Thyroid gland (tissue), 4 donors: ENCODE measurements around the gene LRRFIP2.

ENCODE experiments used
- CTCF ChIP-seq, 6 experiments: fragments of 200-600 bp in 3 of 6; fragments of 450-650 bp in 3 of 6; sonication (generic) in 3 of 6; IDR thresholded peaks; one replicate each; pipeline ENCODE4 v1.5.1; 2016 to 2019; ENCODE audit warnings: antibody characterized with exemption in 6 of 6, mild to moderate bottlenecking in 2 of 6, inconsistent platforms in 1 of 6, moderate library complexity in 1 of 6
- POLR2A ChIP-seq, 2 donors: fragments of 450-650 bp; IDR thresholded peaks; one replicate each; pipeline ENCODE4 v1.6.1; 2017; ENCODE audit warnings: antibody characterized with exemption in 2 of 2, mild to moderate bottlenecking in 2 of 2, moderate library complexity in 1 of 2

- TF ChIP-seq CTCF (IDR thresholded peaks at IDR 0.05) (no peak), POLR2A (IDR thresholded peaks at IDR 0.05) (no peak)
Observed at GRCh38 chr3:37056826-37057225, 117.6 kb downstream of the LRRFIP2 start.
